GM11168 (cell line): Measurements from ENCODE around the gene IMPDH1.
"Not testable (repeated sequence)": the region's sequence is repeated elsewhere in the genome, so short reads cannot be mapped to it uniquely, and the experiment has no call there.

Experiments
- in situ Hi-C: fragments of 300-500 bp; cut with MboI; formaldehyde crosslinking; loops from one replicate; pipeline ENCODE4 v1.12.0; 2022; ENCODE audit warnings: low sequenced_read_pairs; ENCODE audit not compliant: unreplicated experiment

The IMPDH1 gene

DNA sequence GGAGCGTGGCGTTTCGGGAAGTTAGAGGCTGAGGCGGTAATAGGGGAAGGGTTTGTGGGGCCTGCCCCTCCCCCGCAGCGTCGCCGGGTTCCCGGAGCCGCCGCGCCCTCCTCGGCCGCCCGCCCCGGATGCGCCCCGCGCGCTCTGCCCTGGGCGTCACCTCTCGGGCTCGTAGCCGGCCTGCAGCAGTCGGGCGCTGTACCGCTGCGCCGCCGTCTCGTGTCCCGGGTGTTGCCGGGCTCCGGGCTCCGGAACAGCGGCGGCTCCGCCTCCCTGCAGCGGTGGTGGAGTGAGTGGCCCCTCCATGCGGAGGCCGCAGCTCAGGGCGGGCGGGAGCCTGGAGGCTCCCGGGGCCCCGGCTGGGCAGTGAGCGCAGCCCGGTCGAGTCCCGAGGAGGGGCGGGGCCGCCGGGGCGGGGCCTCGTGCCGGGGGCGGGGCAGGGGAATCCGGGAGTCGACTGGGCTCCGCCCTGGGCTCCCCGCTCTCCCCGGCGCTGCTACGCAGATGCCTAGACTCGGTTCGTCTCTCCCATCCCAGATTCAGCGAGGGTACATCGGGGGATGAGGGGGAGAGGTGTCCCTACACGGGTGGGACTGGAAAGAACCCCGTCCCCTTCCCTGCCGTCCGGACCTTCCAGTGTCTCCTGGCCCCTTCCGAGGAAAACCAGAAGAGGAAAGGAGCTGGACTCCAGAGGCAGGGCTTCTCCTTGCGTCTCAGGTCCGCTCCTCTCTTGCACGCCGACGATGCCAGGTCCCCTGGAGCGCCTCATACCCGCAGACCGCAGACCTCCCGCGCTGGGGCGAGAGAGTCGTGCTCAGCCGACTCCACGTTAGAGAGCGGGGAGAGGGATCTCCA, at the start of gene IMPDH1:
IMPDH1 (minus strand) TSS at position 387 of the 855 bp plus-strand sequence; CDS start at position 306, 81 bp downstream.
- in situ Hi-C loops: no loop called here

DNA sequence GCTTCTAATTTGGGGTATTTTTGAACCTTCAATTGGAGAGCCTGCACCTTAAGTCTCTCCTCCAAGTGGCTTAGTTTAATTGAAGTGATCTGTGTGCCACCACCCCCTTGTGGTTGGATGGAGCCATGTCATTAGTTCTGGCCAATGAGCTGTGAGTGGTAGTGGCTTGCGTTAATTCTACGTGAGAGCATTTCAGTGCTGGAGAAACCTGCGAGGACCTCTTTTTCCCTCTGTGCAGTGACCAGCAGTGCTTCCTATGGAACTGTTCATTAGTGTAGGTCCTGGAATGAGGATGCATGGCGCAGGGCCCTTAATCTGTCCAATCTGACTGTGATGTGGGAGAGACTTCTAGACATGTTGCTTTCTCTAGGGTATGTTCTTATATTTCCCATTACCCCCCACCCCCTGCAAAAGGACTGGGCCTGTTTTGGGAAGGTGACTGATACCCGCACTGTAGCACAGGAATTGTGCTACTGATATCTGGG, 49.7 kb upstream of the IMPDH1 start:
- in situ Hi-C loops: no loop called here

DNA sequence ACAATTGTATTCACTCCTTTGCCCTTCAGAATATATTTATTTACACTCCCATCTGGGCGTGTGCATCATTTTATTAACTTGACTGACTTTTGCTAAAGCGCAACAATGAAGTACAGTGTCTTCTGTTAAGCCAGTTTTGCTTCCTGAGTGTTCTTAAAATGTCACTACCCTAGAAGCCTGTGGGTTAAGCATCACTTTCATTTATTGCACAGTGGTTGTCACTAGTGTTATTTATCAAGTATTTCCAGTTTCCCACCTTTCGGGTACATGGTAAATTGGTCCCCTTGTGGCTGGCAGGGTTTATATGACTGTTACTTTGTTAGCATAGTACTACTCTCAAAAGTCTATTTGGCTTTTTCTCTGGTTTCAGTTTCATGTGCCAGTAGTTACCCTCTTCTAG, 49.2 kb upstream of the IMPDH1 start:
- in situ Hi-C loops: no loop called here

DNA sequence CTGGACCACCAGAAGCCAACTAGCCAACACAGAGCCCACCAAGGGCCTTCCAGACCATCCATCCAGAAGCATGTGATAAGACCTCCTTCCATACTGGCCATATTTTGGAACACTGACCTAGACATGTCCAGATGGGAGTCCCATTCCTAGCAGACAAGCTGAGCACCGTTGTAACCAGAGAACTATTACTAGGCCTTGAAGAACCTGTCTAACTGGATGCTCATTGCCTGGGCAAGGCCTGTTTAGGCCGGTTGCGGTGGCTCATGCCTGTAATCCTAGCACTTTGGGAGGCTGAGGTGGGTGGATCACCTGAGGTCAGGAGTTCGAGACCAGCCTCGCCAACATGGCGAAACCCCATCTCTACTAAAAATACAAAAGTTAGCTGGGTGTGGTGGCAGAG, 47.6 kb upstream of the IMPDH1 start:
- in situ Hi-C loops: not testable (repeated sequence)

DNA sequence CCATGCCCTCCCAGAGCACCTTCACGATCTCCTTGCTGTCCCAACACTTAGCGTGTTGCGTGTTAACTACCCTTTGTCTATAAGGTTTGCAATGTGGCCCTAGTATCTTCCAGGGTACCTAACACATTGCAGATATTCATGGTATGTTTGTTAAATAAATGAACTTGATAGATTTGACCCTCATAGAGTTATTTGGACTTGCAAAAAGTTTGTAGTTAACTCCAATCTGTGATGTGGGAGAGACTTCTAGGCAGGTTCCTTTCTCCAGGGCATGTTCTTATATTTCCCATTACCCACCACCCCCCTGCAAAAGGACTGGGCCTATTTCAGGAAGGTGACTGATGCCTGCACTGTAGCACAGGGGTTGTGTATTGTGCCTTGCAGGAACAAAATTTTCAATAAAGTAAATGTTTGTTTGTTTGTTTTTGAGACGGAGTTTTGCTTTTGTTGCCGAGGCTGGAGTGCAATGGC, 46.5 kb upstream of the IMPDH1 start:
- in situ Hi-C loops: no loop called here

DNA sequence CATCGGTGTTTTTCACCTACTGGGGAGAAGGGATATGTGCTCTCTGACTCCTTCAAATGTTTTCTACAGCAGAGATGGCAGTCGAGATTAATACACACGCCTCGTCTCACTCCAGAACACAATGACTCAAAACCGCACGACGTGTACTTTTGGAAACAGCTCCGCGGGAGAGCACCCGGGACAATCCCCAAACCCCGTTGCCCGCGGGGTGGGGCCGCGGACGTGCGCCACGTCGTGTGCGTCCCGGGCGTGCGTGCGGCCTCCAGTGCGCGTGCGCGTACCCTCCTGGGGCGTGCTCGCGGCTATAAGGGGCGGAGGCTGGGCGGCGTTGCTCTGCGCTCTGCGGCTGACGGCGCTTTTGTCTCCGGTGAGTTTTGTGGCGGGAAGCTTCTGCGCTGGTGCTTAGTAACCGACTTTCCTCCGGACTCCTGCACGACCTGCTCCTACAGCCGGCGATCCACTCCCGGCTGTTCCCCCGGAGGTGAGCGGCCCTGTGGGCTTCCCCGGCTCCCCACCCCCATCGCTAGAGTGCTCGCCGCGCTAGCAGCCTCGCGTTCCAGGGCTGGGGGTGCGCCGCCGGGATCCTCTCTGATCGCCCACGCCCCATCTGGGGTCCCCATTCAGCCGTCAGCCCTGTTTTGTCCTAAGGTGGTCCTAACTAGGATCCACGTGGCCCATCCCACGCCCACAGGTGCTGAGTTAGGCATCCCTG, 45.9 kb upstream of the IMPDH1 start, which contains the start of gene HILPDA:
HILPDA (plus strand) TSS at position 336 of the 712 bp plus-strand sequence. CDS start 1,391 bp downstream, outside the sequence.
- in situ Hi-C loops: no loop called here

DNA sequence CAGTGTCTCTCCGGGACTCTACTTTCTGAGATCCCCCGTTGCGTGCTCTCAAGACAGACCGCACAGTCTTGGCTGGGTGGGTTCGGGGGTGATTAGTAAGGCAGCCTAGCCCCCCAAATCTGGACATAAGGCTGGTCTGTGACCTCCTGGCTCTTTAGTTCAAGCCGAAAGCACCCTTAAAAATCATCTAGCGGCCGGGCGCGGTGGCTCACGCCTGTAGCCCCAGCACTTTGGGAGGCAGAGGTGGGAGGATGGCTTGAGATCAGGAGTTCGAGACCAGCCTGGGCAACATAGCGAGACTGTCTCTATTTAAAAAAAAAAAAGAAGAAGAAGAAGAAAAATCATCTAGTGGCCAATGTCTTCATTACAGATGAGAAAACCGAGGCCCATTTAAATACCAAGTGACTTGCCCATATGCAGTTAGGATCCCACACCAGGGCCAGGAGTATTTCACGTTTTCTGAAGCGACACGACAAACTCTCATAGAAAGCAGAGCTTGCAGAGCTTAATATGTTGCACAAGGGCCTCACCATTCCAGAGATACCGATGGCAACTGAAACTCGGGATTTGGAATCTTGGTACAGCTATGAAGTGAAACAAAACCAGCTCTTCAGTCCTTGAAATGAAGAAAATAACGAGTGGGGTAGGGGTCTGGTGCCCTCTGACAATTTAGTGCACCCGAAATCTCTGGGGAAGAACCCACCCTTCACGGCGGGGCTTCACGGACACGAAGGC, 45.2 kb upstream of the IMPDH1 start:
- in situ Hi-C loops: no loop called here

DNA sequence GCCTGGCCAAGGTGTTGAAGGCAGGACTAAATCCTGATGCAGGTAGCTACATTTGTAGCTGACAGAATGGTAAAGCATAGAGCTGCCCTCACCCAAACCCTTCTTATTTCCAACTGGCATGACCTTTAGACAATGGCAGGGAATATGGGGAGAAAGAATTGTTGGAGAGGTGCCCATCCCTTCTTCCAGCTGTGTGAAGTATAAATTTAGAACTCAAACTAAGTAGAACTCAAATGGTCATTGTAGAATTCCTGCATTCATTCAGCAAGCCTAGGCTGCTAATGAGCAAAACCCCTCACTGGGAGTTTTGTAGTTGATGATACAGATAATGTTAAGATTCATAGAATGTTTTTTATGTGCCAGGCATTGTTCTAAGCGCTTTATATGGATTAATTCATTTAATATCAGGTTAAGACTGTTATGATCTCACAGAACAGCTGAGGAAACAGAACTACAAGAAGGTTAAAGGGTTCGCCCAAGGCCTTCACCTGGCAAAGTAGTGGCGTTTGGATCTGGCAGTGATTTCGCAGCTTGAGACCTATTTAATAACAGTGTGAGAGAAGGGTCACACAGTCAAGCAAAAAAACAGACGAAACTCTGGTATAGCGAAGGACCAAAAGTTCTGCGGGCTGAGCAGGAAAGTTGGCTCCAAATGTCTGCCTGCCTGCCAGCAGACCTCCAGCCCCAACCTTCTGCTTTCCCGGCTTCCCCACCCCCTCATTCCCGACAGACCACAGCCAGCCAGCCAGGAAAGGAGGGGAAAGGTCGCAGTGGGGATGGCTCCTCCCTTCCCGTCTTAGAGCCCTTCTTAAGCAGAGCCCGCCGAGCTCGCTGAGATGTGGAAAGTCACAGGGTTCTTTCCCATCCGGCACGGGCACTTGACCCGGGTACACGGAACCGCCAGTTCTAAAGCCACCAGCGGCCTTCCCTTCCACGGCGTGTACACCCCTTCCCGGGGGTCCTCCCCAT, 44.3 kb upstream of the IMPDH1 start:
- in situ Hi-C loops: no loop called here

DNA sequence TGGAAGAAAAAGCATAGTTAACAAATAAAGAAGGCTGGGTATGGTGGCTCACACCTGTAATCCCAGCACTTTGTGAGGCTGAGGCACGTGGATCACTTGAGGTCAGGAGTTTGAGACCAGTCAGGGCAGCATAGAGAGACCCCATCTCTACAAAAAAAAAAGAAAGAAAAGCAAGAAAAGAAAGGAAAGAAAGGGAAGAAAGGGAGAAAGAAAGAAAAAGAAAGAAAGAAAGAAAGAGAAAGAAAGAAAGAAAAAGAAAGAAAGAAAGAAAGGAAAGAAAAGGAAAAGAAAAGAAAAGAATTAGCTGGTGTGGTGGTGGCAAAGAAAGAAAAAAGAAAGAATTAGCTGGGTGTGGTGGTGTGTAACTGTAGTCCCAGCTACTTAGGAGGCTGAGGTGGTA, 42.8 kb upstream of the IMPDH1 start:
- in situ Hi-C loops: no loop called here

DNA sequence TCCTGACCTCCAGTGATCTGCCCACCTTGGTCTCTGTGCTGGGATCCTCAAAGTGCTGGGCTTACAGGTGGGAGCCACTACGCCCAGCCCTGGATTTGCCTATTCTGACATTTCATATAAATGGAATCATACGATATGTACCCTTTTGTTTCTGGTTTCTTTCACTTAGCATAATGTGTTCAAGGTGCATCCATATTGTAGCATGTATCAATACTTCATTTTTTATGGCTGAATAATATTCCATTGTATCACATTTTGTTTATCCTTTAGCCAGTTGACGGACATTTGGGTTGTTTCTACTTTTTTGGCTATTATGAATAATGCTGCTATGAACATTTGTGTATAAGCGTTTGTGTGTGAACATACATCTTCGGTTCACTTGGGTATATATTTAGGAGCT, 41.1 kb upstream of the IMPDH1 start:
- in situ Hi-C loops: no loop called here

DNA sequence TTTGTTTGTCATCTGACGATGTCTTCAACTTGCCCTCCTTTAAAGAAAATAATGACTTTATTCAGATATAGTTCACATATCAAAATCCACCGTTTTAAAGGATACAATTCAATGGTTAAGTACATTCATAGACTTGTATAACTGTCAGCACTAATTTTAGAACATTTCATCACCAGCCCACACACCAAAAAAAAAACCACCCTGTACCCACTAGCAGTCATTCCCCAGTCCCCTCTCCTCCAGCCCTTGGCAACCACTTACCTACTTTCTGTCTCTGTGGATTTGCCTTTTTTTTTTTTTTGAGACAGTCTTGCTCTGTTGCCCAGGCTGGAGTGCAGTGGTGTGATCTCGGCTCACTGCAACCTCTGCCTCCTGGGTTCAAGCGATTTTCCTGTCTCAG, 40.6 kb upstream of the IMPDH1 start:
- in situ Hi-C loops: no loop called here

DNA sequence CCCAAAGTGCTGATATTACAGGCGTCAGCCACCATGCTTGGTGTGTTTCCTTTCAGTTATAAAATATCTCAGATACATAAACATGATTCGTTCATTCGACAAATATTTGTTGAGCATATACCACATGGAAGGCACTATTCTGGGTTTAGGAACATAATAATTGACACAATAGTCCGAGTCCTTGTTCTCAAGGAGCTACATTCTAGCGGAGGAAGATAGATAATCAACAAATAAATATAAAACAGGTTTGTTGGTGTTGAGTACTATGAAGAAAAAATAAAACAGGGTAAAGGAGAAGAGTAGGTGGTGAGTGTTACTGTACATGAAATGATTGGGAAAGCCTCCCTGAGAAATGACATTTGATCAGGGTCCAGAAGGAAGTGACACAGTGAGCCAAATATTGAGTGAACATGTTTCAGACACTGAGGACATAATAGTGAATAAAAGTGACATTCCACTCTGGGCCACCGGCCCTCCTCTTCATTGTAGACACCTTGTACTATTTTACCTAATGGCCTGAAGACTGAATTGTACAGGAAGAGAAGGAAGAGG, 39.0 kb upstream of the IMPDH1 start:
- in situ Hi-C loops: no loop called here

DNA sequence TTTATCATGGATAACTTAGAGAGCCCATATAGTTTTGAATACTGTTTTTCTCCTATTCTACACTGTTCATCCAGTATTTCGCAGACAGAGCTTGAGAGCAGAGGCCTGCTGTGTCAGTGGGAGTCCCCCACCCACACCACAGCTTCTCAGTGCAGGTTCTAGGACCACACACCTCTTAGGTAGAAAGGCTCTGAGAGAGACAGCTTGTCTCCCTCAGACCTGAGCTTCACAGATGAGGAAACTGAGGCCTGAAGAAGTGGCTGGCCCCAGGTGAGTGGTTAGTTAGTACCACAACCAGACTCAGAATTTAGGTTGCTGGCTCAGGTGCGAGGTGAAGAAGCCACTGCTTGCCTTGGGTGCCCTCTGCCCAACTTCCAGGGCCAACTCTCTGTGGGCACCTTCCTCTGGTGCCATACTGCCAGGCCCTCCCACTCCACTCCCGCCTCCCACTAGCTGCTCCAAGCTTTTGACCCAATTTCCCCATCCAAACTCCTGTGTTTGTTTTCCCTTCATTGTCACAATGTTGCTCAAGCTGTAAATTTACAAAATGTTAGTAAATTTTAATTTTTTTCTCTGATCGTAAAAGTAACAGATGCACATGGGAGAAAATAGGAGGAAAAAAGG, 38.3 kb upstream of the IMPDH1 start:
- in situ Hi-C loops: no loop called here

DNA sequence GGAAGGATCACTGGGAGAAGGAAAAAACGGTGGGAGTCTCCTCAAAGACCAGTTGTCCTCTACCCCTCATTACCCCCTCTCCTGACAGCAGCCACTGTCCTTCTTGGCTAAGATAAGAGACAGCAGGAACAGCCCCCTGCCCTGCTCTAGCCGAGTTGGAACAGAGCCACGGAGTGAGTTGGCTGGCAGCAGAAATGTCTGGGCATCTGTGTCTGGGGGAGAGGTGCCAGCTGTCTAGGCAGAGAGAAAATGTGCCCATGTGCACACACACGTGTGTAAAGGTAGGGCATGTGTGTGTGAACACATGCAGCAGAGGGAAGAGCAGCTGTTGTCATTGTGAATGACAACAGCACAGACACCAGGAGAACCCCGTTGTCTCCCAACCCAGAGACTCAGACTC, 36.5 kb upstream of the IMPDH1 start:
- in situ Hi-C loops: no loop called here

DNA sequence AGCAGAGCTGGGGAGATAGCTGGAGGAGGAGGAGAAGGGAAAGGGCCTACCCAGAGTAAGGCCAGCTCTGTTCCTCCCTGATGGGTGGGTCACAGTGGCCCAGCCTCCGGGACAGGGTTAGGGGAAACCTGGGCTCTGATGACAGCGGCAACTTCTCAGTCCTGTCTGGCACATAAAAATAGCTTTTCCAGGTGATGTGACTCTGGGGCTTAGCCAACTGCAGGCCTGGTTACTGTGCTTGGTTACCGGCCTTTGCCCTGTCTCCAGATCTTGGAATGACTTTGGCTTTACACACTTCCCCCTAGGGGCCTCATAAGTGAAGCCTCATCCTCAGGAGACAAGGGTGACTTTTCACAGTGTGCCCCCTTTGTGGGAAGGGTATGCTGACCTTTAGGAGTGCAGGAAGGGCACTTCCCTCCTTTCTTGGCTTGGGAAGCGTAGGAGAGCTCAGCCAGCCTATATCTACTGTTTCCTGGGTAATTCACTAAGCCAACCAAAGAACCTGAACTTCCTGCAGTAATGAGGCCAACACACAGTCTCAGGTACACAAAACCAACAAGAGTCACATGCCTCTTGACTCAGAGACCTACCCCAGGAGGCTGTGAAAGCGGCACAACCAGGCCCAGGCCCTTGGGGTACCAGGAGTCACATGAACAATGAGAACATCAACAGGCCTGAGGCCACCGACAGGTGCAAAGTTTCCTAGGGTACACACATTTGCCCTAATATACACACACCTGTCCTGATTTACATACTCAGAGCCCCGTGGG, 34.2 kb upstream of the IMPDH1 start:
- in situ Hi-C loops: no loop called here

DNA sequence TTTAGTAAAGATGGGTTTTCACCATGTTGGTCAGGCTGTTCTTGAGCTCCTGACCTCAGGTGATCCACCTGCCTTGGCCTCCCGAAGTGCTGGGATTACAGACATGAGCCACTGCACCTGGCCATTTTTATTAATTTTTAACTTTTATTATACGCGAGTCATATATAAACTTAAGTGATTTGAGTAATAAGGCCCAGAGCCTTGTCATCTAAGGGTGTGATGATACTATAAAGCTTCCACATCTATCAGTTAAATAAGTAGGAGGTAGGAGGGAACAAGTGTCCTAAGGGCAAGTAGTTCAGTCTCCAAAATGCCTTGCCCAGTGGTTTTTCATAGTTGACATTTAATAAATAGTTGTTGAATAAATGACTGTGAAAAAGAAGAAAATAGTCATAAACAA, 32.6 kb upstream of the IMPDH1 start:
- in situ Hi-C loops: no loop called here

DNA sequence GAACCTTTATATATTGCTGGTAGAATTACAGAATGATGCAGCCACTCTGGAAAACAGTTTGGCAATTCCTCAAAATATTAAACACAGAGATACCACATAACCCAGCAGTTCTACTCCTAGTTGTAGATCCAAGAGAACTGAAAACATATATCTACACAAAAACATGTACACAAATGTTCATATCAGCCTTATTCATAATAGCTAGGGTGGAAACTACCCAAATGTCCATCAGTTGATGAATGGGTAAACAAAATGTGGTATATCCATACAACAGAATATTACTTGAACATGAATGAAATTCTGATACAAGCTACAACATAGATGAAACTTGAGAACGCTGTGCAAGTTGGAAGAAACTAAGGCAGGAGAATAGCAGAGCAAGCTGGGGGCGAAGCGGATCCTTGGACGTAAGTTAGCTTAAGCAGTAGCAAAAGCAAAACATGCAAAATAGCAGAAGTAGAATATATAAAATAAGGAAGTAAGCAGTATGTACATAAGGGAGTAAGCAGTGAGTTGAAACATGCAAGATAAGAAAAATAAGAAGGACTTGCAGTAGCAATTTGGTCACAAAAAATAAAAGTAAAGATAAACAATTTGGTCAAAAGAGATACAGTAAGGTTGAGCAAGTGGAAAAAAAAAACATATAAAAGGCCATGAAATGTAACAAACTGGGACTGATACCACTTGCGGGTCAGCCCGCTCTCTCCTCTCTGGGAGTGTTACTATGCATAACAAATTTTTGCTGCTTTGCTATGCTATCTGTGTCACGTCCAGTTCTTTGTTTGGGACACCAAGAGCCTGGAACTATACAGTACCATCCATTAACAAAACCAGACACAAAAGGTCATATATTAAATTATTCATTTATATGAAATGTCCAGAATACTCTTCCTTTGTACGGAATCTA, 27.9 kb upstream of the IMPDH1 start:
- in situ Hi-C loops: no loop called here
